Panc1 (cell line): ENCODE measurements around the gene CMTM8. TPM values are rescaled to one million over a fixed set of nuclear protein-coding genes. Genes with fewer than 3 reads are reported as not detected.

ENCODE experiments used
- ATAC-seq: fragments of 200-7000 bp; cut with Tn5 transposase; 2 replicates; pipeline ENCODE4 v1.9.1; 2020; ENCODE audit warnings: mild to moderate bottlenecking, moderate library complexity
- BruUV-seq: library from RNA; stranded (reverse); fragments of 400-500 nt; replicated peaks from 2 replicates; lab custom pipeline; 2021; lab: Mats Ljungman, UMichigan
- CTCF ChIA-PET: fragments of 300-600 bp; sonication (Branson Sonifier 250); formaldehyde crosslinking; loops from one replicate; lab custom pipeline; 2022; ENCODE audit warnings: antibody characterized with exemption; lab: Charles Lee
- POLR2A ChIA-PET: fragments of 300-600 bp; sonication (Branson Sonifier 250); formaldehyde crosslinking; loops from one replicate; lab custom pipeline; 2022; ENCODE audit warnings: antibody characterized with exemption; lab: Charles Lee
- DNase-seq: peaks from one replicate; pipeline ENCODE4 v3.0.0-alpha.2; 2010; ENCODE audit warnings: low read depth, low spot score
- H3K27ac ChIP-seq: 2 replicates; pipeline ENCODE4 v1.5.1; 2011; ENCODE audit warnings: mild to moderate bottlenecking, low read length, inconsistent platforms
- H3K27me3 ChIP-seq: fragments of 200-500 bp; sonication (Bioruptor generic); 2 replicates; pipeline ENCODE4 v1.6.0; 2014; ENCODE audit warnings: low read length, inconsistent platforms; ENCODE audit not compliant: control insufficient read depth, insufficient read depth
- H3K36me3 ChIP-seq: fragments of 200-500 bp; sonication (Bioruptor generic); 2 replicates; pipeline ENCODE4 v1.5.1; 2014; ENCODE audit warnings: inconsistent platforms, mild to moderate bottlenecking, low read length, moderate library complexity; ENCODE audit not compliant: control insufficient read depth, insufficient read depth
- H3K4me1 ChIP-seq: 2 replicates; pipeline ENCODE4 v1.5.1; 2011; ENCODE audit warnings: inconsistent platforms, mild to moderate bottlenecking, low read length, moderate library complexity; ENCODE audit not compliant: control insufficient read depth, insufficient read depth
- H3K4me3 ChIP-seq, 2 experiments: 2 replicates each; pipeline ENCODE4 v1.5.1; 2011 to 2012; ENCODE audit warnings: low read depth in 2 of 2, low read length in 2 of 2, mild to moderate bottlenecking in 2 of 2, inconsistent platforms in 1 of 2, moderate library complexity in 1 of 2
- H3K9me3 ChIP-seq: fragments of 200-500 bp; sonication (Bioruptor generic); 2 replicates; pipeline ENCODE4 v1.5.1; 2014; ENCODE audit warnings: low read depth, mild to moderate bottlenecking, inconsistent platforms, low read length, moderate library complexity; ENCODE audit not compliant: control insufficient read depth, insufficient read depth
- CTCF ChIP-seq: fragments of 450-650 bp; IDR thresholded peaks from 2 replicates; pipeline ENCODE4 v1.5.1; 2017; ENCODE audit warnings: mild to moderate bottlenecking
- POLR2AphosphoS5 ChIP-seq: IDR thresholded peaks from 2 replicates; pipeline ENCODE4 v1.6.1; 2012; ENCODE audit warnings: mild to moderate bottlenecking, low read depth, low read length, moderate library complexity
- SIN3A ChIP-seq: IDR thresholded peaks from 2 replicates; pipeline ENCODE4 v1.6.1; 2012; ENCODE audit warnings: low read depth, mild to moderate bottlenecking, low read length, moderate library complexity, borderline replicate concordance; ENCODE audit not compliant: insufficient read depth
- TCF7L2 ChIP-seq: IDR thresholded peaks from 2 replicates; pipeline ENCODE4 v1.6.1; 2011; ENCODE audit warnings: mild to moderate bottlenecking, low read depth, low read length, inconsistent platforms
- in situ Hi-C: cut with HindIII; loops from 2 replicates; pipeline ENCODE4 v1.10.0; 2016; ENCODE audit warnings: low sequenced_read_pairs, low pct_unique_long_range_greater_than_20kb
- intact Hi-C: fragments of 100-400 bp; cut with micrococcal nuclease; formaldehyde crosslinking; loops from one replicate; pipeline ENCODE4 v1.10.0; 2022; ENCODE audit not compliant: unreplicated experiment
- total RNA-seq: library from RNA; stranded (reverse); gene quantifications from one replicate; pipeline ENCODE4 v1.2.1, GENCODE V29; 2021; ENCODE audit not compliant: unreplicated experiment
- TF ChIP-seq, protein P1 (sequence below), 2 experiments: IDR thresholded peaks; 2 replicates each; pipeline ENCODE4 v1.6.1; 2011 to 2012; ENCODE audit warnings: low read depth in 2 of 2, control low read depth in 1 of 2, low read length in 1 of 2, mild to moderate bottlenecking in 1 of 2, moderate library complexity in 1 of 2; ENCODE audit not compliant: insufficient read depth in 1 of 2

The CMTM8 gene
- total RNA-seq, 1 experiment from 2014 or later = 9.8 TPM

DNA sequence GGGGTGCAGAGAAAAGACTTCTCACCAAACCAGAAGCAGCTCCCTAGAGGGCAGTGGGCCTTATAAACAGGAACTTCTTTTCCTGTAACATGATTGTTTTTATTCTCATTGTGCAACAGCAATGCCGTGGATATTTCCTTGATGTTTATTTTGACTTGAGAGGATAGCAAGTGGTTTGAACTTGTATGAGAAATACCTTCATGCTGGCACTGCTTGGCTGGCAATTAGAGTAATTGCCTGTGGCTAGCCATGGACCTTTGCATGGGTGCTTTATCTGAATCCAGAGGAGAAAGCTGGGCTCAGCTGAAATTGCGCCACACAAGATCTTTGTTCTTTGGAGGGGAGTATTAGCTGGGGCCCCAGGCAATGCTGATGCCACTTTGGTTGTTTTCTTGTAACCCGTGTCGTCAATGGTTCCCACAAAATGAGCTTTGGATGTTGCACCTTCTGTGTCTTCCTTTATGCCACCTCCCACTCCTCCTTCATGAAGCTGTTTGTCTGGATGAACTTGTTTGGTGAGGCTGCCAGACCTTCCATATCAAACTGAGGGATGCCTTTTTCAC lies 37.9 kb downstream of the CMTM8 start:
- no peaks in the 10 kb centered on the region for H3K36me3 ChIP-seq
- H3K27ac ChIP-seq = no peak overlapping the region
- intact Hi-C loops (no loop called here), in situ Hi-C loops (no loop called here)
- no peaks in the 10 kb centered on the region for H3K4me1 ChIP-seq
- ChIA-PET CTCF (interaction anchor here (0.7 kb wide), 1 partner anchor 376 kb away, joined by 4 read pairs; no protein-coding TSS in a partner anchor), POLR2A (no interaction called here)
- TF ChIP-seq SIN3A (no peak), TCF7L2 (no peak), CTCF (no peak), POLR2AphosphoS5 (no peak)
- TF ChIP-seq, protein P1, sequence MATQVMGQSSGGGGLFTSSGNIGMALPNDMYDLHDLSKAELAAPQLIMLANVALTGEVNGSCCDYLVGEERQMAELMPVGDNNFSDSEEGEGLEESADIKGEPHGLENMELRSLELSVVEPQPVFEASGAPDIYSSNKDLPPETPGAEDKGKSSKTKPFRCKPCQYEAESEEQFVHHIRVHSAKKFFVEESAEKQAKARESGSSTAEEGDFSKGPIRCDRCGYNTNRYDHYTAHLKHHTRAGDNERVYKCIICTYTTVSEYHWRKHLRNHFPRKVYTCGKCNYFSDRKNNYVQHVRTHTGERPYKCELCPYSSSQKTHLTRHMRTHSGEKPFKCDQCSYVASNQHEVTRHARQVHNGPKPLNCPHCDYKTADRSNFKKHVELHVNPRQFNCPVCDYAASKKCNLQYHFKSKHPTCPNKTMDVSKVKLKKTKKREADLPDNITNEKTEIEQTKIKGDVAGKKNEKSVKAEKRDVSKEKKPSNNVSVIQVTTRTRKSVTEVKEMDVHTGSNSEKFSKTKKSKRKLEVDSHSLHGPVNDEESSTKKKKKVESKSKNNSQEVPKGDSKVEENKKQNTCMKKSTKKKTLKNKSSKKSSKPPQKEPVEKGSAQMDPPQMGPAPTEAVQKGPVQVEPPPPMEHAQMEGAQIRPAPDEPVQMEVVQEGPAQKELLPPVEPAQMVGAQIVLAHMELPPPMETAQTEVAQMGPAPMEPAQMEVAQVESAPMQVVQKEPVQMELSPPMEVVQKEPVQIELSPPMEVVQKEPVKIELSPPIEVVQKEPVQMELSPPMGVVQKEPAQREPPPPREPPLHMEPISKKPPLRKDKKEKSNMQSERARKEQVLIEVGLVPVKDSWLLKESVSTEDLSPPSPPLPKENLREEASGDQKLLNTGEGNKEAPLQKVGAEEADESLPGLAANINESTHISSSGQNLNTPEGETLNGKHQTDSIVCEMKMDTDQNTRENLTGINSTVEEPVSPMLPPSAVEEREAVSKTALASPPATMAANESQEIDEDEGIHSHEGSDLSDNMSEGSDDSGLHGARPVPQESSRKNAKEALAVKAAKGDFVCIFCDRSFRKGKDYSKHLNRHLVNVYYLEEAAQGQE (IDR thresholded peaks at IDR 0.05; ENCODE audit: insufficient read depth in 1 of 2, low read depth in 2 of 2, low read length in 1 of 2) = no peak
- DNase-seq = no peak
- no peak overlapping the region for H3K4me3 ChIP-seq
- no peak for ATAC-seq
- H3K27me3 ChIP-seq = no peaks in the 10 kb centered on the region
- H3K9me3 ChIP-seq = no peaks in the 10 kb centered on the region
- no TSS peak for BruUV-seq

DNA sequence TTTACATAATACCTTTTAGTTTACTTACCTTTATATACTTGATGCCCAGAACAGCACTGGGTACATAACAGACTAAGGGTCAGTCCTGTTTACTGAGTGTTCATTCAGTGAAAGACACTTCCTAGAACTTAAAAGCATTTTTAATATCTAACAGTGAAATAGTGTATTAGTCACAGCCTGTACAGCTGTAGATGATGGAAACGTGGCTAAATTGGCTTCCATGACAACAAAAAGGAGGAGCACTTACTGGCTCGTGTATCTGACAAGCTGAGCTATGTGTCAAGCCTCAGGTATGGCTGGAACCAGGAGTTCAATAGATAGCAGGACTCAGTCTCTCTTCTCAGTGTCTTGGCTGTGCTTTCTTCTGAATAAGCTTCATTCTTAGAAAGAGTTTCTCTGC lies 40.2 kb downstream of the CMTM8 start:
- H3K4me3 ChIP-seq = no peak overlapping the region
- ATAC-seq = no peak
- no peak for TF ChIP-seq POLR2AphosphoS5
- ChIA-PET POLR2A (interaction anchor here (1.0 kb wide), 1 partner anchor 11 kb away, joined by 3 read pairs; no protein-coding TSS in a partner anchor), CTCF (interaction anchor here (0.7 kb wide), 1 partner anchor 34 kb away, joined by 3 read pairs; no protein-coding TSS in a partner anchor)
- DNase-seq = no peak
- H3K4me1 ChIP-seq = no peaks in the 10 kb centered on the region
- no peak overlapping the region for H3K27ac ChIP-seq
- in situ Hi-C loops = no loop called here
- H3K27me3 ChIP-seq = no peaks in the 10 kb centered on the region
- no TSS peak for BruUV-seq
- intact Hi-C loops = no loop called here
- no peaks in the 10 kb centered on the region for H3K9me3 ChIP-seq
- H3K36me3 ChIP-seq = no peaks in the 10 kb centered on the region

DNA sequence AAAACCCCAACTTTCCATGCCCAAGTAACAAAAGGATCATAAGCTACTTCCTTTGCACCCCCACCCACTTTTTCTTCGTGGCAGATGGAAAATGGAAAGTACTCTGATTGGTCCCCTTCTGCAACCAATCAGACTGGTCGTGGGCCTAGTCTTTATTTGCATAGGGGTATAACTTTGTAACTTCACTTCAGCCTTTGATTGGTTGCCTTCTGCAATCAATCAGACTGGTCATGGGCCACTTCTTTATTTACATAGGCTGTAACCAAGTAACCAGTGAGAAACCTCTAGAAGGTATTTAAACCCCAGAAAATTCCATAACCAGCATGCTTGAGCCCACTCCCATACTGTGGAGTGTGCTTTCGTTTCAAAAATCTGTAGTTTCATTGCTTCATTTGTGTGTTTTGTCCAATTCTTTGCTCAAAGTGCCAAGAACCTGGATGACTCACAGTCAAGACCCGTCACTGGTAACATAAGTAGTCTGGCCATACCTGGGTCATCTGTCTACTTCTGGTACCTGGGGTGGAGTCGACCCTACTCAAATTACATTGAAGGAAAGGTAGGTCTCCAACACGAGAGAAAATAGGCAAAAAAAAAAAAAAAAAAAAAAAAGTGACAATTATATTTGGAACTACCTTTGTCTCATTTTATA lies 41.9 kb downstream of the CMTM8 start:
- BruUV-seq = no TSS peak
- no peak for TF ChIP-seq SIN3A
- TF ChIP-seq CTCF = no peak
- TF ChIP-seq, protein P1 (IDR thresholded peaks at IDR 0.05; ENCODE audit: insufficient read depth in 1 of 2, low read depth in 2 of 2, low read length in 1 of 2) = no peak
- TF ChIP-seq TCF7L2 = no peak
- CTCF ChIA-PET = no interaction called here
- DNase-seq (no peak), ATAC-seq (no peak)
- POLR2A ChIA-PET = no interaction called here
- no peak overlapping the region for H3K4me3 ChIP-seq
- no peaks in the 10 kb centered on the region for H3K36me3 ChIP-seq
- H3K4me1 ChIP-seq = no peaks in the 10 kb centered on the region
- no peaks in the 10 kb centered on the region for H3K9me3 ChIP-seq
- H3K27ac ChIP-seq = no peak overlapping the region
- intact Hi-C loops (no loop called here), in situ Hi-C loops (no loop called here)
- no peaks in the 10 kb centered on the region for H3K27me3 ChIP-seq
